HG02943 (cell line): ENCODE measurements around the gene ACBD5.
"Not testable (repeated sequence)": the region's sequence is repeated elsewhere in the genome, so short reads cannot be mapped to it uniquely, and the experiment has no call there.

Source experiments
- ATAC-seq: cut with Tn5 transposase; IDR thresholded peaks from one replicate; pipeline ENCODE4 v1.9.1; 2021; ENCODE audit warnings: mild to moderate bottlenecking, low read depth, moderate library complexity; ENCODE audit not compliant: unreplicated experiment

ACBD5 gene

DNA sequence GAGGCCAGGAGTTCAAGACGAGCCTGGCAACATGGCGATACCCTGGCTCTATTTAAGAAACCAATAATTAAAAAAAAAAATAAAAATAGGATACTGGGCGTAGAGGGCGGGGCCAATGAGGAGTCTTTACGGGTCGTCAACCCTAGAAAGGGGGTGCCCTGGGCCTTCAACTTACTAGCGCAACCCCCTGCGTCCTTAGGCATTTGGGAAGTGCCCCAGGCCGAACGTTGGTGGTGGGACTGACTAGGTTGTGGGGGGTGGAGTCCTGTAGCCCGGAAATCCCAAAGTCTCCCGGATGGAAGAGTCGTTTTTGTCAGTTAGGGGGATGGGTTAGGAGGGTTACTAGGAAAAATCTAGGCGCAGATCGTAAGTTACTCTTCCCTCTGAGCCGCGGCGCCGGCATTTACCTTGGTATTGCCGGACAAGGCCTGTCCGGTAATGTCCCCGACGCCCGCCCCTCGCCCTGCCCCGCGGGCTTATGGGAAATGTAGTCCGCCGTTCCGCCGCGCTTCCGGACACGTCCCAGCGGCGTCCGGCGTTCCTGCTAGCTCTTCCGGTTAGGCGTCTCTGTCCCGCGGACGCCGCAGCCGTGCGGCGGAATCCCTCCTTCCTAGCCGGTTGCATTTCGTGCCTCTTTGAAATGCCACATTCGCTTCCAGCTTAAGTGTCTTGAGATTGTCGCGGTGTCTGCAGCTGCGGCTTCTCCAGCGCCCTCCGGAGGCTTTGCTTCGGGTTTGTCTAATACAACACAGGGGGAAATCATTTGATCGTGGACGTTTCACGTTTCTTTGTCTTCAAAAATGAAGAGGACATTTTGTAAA is 1.3 kb upstream of the ACBD5 start:
- peak; percentile 62 for ATAC-seq

DNA sequence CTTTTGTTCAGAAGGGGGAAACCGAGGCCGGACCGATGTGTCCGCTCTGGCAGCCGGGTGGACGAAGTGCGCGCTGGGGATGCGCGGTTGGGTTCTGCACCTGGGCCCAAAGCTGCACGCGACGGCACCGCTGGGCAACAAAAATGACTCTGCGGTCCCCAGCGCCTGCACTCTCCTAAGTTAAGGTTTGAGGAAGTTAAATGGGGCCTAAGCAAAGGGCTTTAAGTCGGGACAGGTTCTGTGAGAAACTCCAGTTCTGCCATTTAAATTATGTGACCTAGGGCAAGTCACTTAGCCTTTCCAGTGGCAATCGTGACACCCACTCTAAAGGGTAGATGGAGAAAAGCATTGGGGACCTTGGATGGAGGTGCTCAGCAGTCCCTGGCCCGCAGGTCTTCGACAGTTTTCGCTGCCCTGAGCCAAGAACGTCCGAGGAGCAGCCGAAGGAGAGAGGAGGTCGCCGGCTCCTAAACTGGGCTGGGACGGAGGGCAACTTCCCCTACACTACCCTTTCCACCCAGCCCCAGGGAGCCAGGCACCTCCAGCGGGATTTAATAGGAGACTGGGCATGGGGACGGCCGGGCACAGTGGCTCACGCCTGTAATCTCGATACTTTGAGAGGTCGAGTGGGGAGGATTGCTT is 534 bp upstream of the ACBD5 start:
- peak; percentile 9 for ATAC-seq

DNA sequence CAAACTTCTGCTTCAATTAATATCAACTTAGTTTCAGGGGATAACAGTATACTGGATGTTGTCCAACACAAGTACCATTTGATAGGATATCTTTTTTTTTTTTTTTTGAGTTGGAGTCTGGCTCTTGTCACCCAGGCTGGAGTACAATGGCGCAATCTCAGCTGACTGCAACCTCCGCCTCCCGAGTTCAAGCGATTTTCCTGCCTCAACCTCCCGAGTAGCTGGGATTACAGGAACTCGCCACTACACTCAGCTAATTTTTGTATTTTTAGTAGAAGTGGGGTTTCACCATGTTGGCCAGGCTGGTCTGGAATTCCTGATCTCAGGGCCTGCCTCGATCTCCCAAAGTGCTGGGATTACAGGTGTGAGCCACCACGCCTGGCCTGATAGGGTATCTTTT is 3.1 kb downstream of the ACBD5 start:
- not testable (repeated sequence) for ATAC-seq

- ATAC-seq = not testable (repeated sequence)
Observed at GRCh38 chr10:27236589-27237128, 3.9 kb downstream of the ACBD5 start.

GRCh38 chr10:27235706-27236105 is 4.9 kb downstream of the ACBD5 start:
- no peak for ATAC-seq

- no peak for ATAC-seq
Observed at GRCh38 chr10:27230022-27230421, 10.6 kb downstream of the ACBD5 start.

- no peak for ATAC-seq
Observed at GRCh38 chr10:27225642-27226257, 14.8 kb downstream of the ACBD5 start.

GRCh38 chr10:27225011-27225590 is 15.5 kb downstream of the ACBD5 start:
- no peak for ATAC-seq

GRCh38 chr10:27223964-27224363 is 16.6 kb downstream of the ACBD5 start:
- ATAC-seq = no peak

- ATAC-seq = no peak
Observed at GRCh38 chr10:27207350-27207749, 33.2 kb downstream of the ACBD5 start.

- ATAC-seq = no peak
Observed at GRCh38 chr10:27203806-27204205, 36.8 kb downstream of the ACBD5 start.

GRCh38 chr10:27197980-27198620 is 42.5 kb downstream of the ACBD5 start:
- ATAC-seq = no peak

GRCh38 chr10:27192284-27192683 is 48.3 kb downstream of the ACBD5 start:
- ATAC-seq = no peak

- ATAC-seq = no peak
Observed at GRCh38 chr10:27190508-27190907, 50.1 kb downstream of the ACBD5 start.

GRCh38 chr10:27188897-27189296 is 51.7 kb downstream of the ACBD5 start:
- ATAC-seq = no peak

DNA sequence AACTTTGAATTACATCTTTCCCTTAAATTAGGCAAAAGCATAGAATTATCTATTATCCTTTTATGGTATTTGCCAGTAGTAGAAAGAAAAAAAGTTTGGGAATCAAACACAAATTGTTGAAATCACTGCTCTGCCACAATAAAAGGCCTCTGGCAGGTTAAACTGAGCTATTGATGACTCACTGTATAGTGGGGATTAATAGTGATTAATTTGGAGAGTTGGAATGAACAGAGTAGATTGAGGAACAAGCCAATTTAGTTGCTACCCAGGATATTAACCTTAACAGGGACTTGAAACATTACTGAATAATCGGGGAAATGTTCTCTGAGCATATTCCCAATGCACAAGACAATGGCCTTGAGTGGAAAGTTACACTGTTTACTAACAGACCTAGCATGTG is 52.3 kb downstream of the ACBD5 start:
- ATAC-seq = no peak

DNA sequence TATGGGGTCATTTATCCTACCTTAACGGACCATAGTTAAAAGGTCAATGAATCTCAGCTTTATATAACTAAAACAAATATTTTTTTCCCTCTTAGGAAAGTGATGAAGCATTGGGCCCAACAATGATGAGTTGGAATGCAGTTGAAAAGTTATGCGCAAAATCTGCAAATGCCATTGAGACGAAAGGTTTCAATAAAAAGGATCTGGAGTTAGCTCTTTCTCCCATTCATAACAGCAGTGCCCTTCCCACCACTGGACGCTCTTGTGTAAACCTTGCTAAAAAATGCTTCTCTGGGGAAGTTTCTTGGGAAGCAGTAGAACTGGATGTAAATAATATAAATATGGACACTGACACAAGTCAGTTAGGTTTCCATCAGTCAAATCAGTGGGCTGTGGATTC is 70.7 kb downstream of the ACBD5 start:
- ATAC-seq = no peak

GRCh38 chr10:27158421-27158820 is 82.2 kb downstream of the ACBD5 start:
- ATAC-seq = no peak

GRCh38 chr10:27157150-27157549 is 83.4 kb downstream of the ACBD5 start:
- ATAC-seq = no peak

DNA sequence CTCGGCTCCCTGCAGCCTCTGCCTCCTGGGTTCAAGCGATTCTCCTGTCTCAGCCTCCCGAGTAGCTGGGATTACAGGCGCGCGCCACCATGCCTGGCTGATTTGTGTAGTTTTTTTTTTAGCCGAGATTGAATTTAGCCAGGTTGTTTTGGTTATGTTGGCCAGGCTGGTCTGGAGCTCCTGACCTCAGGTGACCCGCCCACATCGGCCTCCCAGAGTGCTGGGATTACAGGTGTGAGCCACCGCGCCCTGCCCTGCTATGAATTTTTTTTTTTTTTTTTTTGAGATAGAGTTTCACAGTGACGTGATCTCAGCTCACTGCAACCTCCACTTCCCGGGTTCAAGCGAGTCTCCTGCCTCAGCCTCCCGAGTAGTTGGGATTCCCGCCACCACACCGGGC is 84.0 kb downstream of the ACBD5 start:
- not testable (repeated sequence) for ATAC-seq
